ENCODE measurements around the gene SYT12.

DNA sequence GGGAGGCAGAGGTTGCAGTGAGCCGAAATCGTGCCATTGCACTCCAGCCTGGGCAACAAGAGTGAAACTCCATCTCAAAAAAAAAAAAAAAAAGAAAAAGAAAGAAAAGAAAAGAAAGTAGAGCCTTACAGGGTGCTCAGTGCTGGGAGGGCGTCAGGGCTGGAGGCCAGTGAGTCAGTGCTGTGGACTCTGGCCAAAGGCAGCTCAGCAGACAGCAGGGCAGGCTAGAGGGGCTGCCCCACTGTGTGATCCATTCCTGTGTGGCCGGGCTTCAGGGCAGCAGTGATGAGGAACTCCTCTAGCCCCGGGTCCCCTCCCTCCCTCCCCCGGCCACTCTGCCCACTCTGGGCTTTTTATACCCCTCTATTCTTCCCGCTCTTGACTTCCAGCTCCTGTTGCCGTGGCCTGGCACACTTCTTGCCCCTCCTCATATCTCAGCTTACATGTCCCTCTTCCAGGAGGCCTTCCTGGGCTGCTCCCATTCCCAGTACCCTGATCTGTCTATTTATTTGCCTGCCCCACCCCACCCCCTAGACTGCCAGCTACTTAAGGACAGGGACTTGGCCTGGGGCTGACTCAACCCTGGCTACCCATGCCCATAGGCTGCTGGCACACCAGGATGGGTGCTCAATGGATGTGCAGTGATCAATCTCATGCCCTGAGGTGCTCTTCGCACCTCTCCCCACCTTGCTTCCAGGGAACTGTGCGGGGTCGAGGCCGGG lies 10.1 kb downstream of the SYT12 start:
- TF ChIP-seq, protein P1, sequence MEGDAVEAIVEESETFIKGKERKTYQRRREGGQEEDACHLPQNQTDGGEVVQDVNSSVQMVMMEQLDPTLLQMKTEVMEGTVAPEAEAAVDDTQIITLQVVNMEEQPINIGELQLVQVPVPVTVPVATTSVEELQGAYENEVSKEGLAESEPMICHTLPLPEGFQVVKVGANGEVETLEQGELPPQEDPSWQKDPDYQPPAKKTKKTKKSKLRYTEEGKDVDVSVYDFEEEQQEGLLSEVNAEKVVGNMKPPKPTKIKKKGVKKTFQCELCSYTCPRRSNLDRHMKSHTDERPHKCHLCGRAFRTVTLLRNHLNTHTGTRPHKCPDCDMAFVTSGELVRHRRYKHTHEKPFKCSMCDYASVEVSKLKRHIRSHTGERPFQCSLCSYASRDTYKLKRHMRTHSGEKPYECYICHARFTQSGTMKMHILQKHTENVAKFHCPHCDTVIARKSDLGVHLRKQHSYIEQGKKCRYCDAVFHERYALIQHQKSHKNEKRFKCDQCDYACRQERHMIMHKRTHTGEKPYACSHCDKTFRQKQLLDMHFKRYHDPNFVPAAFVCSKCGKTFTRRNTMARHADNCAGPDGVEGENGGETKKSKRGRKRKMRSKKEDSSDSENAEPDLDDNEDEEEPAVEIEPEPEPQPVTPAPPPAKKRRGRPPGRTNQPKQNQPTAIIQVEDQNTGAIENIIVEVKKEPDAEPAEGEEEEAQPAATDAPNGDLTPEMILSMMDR (IDR thresholded peaks at IDR 0.05), result no peak
- no peak for TF ChIP-seq ZFX (IDR thresholded peaks at IDR 0.05; ENCODE audit: borderline replicate concordance)

Measured in 22Rv1 (cell line).